Inferior parietal cortex (tissue), 1 donor: ENCODE measurements around the gene NUAK2.
"Not testable (repeated sequence)": the region's sequence is repeated elsewhere in the genome, so short reads cannot be mapped to it uniquely, and the experiment has no call there.

Source experiments
- DNase-seq: peaks from one replicate; pipeline ENCODE4 v3.0.0-alpha.2; 2016; ENCODE audit errors: extremely low spot score

NUAK2 gene

GRCh38 chr1:205321162-205321958 is at the start of gene NUAK2:
TSS of gene NUAK2 (minus strand) at chr1:205321745. CDS start at chr1:205321628, 117 bp downstream.
- peak; percentile 90 for DNase-seq

- DNase-seq: no peak
Observed at GRCh38 chr1:205370780-205371179, 49.2 kb upstream of the NUAK2 start.

GRCh38 chr1:205369701-205370123 is 48.2 kb upstream of the NUAK2 start:
- DNase-seq: peak; percentile 47

- DNase-seq: no peak
Observed at GRCh38 chr1:205368478-205368877, 46.9 kb upstream of the NUAK2 start.

GRCh38 chr1:205365945-205366463 is 44.5 kb upstream of the NUAK2 start:
- no peak for DNase-seq

- not testable (repeated sequence) for DNase-seq
Observed at GRCh38 chr1:205365086-205365485, 43.5 kb upstream of the NUAK2 start.

GRCh38 chr1:205360891-205361290 is 39.3 kb upstream of the NUAK2 start:
- no peak for DNase-seq

- DNase-seq: no peak
Observed at GRCh38 chr1:205359771-205360565, 38.4 kb upstream of the NUAK2 start.

- no peak for DNase-seq
Observed at GRCh38 chr1:205358579-205358978, 37.0 kb upstream of the NUAK2 start.

GRCh38 chr1:205357567-205357966 is 36.0 kb upstream of the NUAK2 start:
- no peak for DNase-seq

GRCh38 chr1:205356440-205357139 is 35.0 kb upstream of the NUAK2 start, which contains the start of gene KLHDC8A:
TSS of gene KLHDC8A (minus strand) at chr1:205356922. CDS start at chr1:205343604, 13,318 bp downstream.
- no peak for DNase-seq

GRCh38 chr1:205355075-205355453 is 33.5 kb upstream of the NUAK2 start:
- no peak for DNase-seq

- DNase-seq: peak; percentile 87
Observed at GRCh38 chr1:205354259-205355074, 32.9 kb upstream of the NUAK2 start.

GRCh38 chr1:205353612-205354011 is 32.1 kb upstream of the NUAK2 start:
- no peak for DNase-seq

GRCh38 chr1:205353191-205353590 is 31.6 kb upstream of the NUAK2 start:
- no peak for DNase-seq

GRCh38 chr1:205351984-205352713 is 30.6 kb upstream of the NUAK2 start:
- DNase-seq: no peak

GRCh38 chr1:205350691-205351141 is 29.2 kb upstream of the NUAK2 start:
- DNase-seq: no peak

- DNase-seq: no peak
Observed at GRCh38 chr1:205350124-205350523, 28.6 kb upstream of the NUAK2 start.

GRCh38 chr1:205348554-205349487 is 27.3 kb upstream of the NUAK2 start:
- no peak for DNase-seq
